Hindlimb muscle (tissue), 1 donor: ENCODE results near the gene CX3CL1. TPM values are rescaled to one million over a fixed set of nuclear protein-coding genes. Genes with fewer than 3 reads are reported as not detected.

Experiments
- polyA plus RNA-seq: library from polyadenylated mRNA; unstranded; fragments of 120-200 nt; gene quantifications from one replicate; pipeline ENCODE4 v1.2.1, GENCODE V29; 2013; ENCODE audit not compliant: insufficient read length

Gene CX3CL1
- polyA plus RNA-seq, 1 donor = 4.9 TPM

Other genes starting within 250 kb of the CX3CL1 start
- gene PSME3IP1, start 186.5 kb upstream of the CX3CL1 start, polyA plus RNA-seq = 52.7 TPM
- 22.8 TPM for gene RSPRY1, start 186.2 kb upstream of the CX3CL1 start, polyA plus RNA-seq
- 36.0 TPM for gene ARL2BP, start 127.2 kb upstream of the CX3CL1 start, polyA plus RNA-seq
- 0.89 TPM for gene PLLP, start 87.8 kb upstream of the CX3CL1 start, polyA plus RNA-seq
- gene CCL22, start 13.7 kb upstream of the CX3CL1 start, polyA plus RNA-seq = 0.15 TPM
- not detected for gene CCL17, start 32.3 kb downstream of the CX3CL1 start, polyA plus RNA-seq
- gene CIAPIN1, start 74.9 kb downstream of the CX3CL1 start, polyA plus RNA-seq = 55.8 TPM
- 70.1 TPM for gene COQ9, start 75.0 kb downstream of the CX3CL1 start, polyA plus RNA-seq
- gene POLR2C, start 90.2 kb downstream of the CX3CL1 start, polyA plus RNA-seq = 45.9 TPM
- 10.2 TPM for gene DOK4, start 114.0 kb downstream of the CX3CL1 start, polyA plus RNA-seq
- gene CCDC102A, start 164.1 kb downstream of the CX3CL1 start, polyA plus RNA-seq = 12.8 TPM
- gene ADGRG5, start 170.2 kb downstream of the CX3CL1 start, polyA plus RNA-seq = 1.2 TPM